Activated naive CD8-positive, alpha-beta T cell treated with anti-CD3 and anti-CD28 coated beads, Interleukin-2, amount 50 U/mL, for 16 hours (primary cell): ENCODE measurements around the gene SEMA4D.

Experiments used
- DNase-seq: peaks from one replicate; pipeline ENCODE4 v3.0.0-alpha.2; 2020; ENCODE audit warnings: low read depth, low spot score

Gene SEMA4D

DNA sequence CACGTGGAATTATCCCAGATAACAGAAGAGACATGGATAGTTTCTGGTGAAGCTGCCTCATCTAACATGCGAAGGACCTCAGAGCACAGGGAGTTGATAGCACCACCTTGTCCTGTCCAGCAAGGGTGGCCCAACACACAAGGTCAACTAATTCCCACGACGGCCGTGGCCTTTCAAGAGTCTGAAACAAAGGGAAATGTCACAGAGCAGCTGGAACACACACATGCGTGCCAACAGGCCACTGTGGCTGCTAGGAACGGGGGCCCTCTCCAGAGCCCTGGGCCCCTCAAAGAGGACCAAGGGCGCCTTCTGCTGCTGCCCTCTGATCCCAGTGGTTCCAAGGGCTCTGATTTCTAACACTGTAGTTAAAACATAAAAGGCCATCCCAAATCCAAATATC is 128.9 kb downstream of the SEMA4D start:
- no peak for DNase-seq

DNA sequence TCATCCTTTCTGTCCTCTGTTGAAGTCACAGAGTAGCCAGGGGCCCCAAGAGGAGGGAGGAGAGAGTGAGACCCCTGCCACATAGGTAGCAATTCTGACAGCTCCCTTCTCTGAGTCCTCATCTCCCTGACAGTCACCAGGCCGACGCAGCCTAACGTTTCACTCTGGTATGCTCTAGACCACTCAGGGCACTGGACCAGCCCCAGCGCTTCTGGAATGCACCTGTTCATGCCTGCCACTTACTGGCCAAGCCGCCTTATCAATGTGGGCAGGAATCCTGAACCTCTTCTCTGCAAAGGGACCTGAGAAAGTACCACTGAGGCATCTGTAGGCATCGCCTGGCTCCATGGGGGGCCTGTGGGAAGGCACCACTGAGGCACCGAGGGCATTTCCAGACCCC is 129.4 kb downstream of the SEMA4D start:
- DNase-seq: no peak

DNA sequence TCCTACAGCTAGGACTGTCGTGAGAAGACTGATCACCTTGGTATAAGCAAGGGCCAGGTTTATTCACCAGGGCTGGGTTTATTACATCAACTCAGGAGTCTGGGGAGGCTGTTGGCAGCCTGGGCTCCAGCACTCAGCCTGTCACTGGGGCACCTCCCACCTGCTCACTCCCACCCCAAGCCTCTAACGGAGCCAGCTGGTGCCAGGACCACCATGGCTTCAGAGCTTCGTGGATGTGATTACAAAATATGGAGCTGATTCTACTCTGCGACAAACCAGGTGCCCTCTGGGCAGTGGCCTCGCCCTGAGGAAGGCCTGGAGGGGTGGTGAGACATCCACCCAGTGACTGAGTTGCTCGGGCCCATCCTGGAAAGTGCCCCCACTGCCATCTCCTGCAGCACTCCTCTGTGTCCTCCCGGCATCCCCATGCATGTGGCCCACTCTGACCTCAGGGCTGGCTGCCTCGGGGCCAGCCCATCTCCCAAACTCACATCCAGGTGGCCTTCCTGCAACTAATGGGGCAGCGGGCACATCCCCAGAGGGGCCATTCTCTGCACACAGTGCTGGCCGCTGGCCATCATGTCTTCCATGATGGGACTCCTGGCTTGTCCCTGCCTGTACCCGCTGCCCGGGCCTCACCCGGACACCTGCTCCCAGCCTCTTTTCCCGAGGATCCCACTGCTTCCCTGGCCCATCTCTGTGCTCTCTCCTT is 130.0 kb downstream of the SEMA4D start:
- no peak for DNase-seq

DNA sequence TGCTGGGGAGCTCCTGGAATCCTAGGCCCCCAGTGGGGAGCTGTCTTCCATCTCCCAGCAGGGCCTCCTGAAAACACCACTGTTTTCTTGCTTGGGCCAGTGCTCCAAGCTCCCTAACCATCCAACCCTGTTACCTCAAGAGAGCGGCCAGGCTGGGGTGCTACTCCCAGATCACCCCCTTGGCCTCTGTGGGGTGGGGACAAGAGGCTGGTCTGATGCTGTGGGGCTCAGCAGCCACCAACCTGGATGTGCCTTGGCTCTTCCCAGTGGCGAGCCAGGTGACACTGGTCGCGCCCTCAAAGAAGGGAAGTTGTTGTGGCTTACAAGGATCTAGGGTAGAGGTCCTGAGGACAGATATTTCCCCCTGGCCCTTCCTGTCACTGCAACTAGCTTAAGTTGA is 130.6 kb downstream of the SEMA4D start:
- DNase-seq: no peak

DNA sequence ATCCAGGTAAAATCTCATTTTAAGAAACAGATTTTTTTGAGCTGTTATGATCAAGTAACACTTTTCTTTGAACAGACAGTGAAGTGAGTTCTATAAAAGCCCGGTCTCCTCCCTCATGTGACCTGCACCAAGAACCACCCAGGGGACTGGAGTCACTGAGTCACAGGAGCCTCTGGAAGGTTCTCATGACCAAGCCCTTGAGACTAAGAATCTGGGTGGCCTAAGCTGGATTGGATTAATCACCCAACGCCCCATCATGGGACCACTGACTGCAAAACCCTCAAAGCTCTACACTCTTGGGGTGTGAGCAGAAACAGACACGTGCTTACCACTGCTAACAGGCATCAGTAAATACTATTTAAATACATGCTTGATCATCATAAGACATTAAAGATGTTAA is 131.2 kb downstream of the SEMA4D start:
- no peak for DNase-seq

DNA sequence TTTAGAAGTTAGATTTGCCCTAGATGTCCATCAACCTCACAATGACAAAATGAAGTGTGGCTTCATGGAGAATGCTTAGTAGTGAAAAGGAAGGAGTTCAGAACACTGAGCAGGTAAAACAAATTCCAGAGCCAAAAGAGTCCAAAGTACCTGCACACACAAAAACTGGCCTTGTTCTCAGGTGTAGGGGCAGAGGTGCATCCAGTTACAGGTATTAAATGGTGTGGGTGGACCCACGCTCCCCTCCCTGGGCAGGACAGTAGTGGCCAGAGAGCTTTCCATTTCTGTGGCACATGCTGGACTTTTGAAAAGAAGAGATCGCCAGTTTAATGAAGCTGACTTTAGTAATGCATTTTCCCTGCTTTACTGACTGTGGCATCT is 132.4 kb downstream of the SEMA4D start:
- DNase-seq: no peak

DNA sequence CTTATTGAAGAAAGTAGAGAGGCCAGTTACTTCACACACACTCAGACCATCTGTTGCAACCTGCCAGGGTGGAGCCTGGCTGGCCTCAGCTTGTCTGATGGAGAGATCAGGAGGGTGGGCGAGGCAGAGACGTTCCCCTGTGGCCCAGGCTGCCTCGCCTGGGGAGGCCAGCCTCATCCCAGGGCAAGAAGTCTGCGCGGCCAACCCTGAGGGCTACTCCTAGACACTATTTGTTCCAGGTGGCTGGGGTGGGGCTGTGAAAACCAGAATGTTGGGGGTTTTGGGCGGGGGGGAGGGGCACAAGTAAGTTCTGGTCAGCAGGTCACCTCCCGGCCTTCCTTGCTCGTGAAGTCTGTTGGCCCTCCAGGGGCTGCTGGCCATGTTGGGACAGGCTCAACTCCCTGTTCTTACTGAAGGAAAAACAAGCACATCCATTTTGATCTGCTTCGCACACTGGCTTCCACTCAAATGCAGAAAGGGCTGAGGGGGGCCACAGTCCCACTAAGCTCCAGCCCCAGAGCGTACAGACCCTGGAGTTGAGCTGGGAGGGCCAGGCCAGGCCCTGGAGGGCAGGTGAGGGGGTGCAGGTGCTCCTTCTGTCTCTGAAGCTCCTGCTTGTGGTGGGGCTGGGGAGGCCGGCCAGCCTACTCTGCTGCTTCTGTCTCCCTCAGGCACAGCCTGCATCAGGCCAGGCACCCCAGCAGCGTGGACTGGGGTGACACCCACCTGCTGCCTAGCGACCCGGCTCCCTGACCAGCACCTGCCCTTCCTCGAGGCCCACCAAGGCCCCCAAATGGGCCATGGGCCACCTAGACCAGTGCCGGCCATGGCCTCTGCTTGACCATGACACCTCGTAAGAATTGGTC is 133.0 kb downstream of the SEMA4D start:
- no peak for DNase-seq

DNA sequence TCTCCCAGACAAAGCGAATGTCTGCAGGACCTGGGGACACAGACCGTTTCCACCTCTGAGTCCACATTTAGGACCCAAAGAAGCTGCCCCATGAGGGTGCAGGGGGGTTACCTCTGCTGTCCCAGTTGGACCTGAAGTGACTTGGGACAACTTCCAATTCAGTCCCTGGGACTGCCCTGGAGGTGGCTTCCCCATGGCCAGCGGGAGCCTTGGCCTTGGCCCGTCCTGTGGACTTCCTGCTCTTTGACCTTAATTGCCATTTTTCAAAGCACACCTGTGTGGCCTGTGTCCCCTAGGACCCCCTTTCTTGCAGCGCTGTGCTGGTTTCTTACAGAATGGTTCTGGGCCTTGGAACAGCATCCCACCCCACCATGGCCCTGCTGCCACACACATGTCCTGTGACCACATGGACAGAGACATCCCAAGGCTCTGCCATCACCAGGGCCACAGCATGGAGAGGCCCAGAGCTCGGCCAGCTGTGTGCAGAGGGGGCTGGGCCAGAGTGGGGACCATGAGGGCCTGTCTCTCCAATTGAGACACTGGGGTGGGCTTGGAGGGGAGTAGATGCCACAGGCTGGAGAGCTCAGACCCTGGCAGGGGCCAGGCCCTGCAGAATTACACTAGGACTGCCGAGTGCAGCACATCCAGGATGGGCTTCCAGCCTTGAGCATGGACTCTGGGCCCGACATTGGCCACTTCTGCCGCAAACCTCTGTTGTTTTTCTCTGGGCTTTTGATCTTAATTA is 133.8 kb downstream of the SEMA4D start:
- DNase-seq: no peak

DNA sequence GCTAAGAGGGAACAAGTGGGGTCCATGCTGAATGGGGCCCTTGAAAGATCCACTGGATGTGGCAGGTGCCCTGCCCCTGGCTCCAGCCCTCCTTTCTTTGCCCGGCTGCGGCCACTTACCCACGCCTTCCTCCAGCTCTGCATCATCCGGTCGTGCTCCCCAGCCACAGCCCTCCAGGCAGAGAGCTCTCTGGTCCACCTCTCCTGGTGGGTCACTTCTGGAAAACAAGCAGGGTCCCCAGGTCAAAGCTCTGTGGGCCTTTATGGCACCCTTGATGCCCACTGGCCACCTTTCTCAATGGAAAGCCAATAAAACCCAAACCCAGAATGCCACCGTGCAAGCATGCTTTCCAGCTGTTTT is 134.6 kb downstream of the SEMA4D start:
- DNase-seq: no peak

DNA sequence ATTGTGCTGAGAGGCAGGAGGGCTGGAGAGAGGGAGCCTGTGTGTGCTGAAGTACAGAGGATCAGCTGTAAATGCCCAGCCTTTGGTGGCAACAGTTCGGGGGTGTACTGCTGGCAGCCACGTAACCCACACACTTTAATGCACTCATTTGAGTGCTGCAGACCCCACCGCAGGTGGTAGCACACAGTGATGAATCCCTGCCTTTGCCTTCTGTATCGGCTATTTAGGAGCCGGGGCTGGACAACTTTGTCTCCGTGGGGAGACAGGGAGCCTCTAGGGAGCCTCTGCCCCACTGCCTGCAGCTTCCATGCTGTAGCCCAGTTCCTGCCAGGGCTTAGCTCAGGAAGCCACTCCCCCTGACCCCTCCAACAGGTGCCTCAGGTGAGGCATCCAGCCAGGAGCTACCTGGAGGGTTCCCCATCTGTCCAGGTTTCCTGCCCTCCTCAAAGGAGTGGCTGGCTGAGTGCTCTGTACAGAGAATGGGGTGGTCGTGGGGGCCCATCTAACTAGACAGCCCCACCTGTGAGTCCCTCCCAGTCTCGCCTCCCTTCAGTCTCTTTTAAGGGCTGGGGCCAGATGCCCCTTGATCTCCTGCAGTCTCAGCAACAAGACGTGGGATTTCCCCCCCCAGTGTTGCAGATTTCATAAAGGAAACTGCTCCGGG is 135.1 kb downstream of the SEMA4D start:
- DNase-seq: no peak

DNA sequence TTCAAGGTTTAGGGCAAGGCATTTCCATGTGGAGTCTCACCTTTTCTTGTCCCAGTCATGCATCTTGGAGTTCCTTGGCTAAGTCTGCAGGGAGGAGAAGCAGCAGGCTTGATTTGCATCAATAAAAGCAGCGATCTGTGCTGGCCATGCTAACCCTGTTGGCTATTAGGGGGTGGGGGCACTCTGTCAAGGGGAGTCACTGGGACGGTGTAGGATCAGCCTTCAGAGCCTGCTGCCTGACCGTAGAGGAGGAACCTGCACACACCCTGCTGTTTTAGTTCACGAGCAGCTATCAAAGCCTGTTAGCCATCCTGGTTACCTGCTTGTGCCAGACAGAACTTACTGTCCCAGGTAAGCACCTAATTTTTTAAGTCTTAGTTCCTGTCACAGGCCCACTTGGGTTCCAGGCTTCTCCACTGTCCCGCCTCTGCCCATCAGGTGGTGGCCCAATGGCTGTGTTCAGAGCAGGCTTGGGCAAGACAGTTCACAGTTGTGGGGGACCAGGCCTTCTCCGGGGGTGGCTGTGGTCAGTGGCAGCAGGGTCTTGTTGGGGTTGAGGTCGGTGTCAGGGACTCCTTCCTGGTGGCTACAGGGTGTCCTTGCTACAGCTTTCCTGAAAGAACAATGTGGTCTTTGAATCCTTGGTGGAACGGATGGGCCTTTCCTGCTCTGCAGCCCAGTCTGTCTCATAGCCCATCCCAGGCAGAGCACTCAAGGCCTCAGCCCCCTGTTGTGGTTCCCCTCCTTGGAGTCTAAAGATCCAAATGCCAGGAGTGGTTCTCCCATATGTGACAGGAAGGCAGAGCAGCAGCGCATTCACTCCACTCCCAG is 135.9 kb downstream of the SEMA4D start:
- no peak for DNase-seq

DNA sequence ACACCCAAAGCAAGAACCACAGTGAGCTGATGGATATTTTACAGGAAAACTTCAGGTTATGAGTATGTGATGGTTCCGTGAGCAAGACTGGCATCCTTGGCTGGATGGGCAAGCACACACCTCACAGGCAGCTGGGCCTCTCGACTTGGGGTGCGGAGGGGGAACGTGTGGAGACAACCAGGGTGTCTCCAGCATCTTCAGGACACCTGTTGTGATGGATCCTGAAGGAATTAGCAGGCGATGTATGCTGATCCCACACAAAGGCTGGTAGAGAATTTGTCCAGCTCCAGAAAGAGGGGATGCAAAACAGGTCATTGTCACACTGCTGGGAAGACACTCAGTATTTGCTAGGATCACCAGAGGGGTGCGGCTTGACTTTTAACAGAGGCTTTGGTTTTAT is 136.9 kb downstream of the SEMA4D start:
- DNase-seq: no peak

DNA sequence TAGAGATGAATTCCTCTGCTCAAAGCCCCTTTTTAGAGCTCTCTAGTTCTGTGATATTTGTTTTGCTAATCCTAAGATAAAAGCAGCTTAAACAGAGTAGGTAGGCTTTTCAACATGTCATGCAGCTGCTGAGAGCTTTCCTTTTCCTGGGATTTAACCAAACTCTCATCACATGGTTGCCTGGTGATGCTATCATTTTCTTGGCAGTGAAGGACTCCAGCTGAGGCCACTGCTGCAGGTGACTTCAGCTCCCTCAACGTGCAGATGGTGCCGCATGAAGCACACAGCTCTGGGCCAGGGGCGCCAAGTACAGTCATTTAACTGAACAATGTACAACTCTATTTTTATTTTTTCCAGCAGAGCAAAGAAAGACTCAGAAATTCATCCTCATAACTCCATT is 137.4 kb downstream of the SEMA4D start:
- no peak for DNase-seq

DNA sequence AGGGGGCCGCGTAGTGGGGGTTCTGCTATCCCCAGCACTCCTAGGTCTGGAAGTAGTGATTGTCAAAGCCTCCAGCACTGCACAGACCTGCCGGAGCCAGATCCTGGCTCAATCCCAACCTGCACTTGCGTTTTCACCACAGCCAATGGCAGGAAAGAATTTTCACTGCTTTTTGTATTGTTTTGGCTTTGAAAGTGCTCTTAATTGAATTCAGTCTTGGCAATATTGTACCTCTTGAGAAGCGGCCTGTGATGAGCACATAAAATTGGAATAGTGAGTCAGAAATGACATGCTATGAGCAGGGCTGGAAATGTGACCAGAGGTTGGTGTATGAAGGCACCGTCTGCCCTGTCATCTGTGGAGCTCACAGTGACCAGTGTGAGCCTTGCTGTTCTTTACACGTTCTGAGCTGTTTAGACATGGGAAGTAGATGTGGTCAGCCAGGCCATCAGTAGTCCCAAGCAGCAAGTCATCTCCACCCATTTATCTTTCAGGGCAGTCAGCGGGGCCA is 138.1 kb downstream of the SEMA4D start:
- DNase-seq: no peak

DNA sequence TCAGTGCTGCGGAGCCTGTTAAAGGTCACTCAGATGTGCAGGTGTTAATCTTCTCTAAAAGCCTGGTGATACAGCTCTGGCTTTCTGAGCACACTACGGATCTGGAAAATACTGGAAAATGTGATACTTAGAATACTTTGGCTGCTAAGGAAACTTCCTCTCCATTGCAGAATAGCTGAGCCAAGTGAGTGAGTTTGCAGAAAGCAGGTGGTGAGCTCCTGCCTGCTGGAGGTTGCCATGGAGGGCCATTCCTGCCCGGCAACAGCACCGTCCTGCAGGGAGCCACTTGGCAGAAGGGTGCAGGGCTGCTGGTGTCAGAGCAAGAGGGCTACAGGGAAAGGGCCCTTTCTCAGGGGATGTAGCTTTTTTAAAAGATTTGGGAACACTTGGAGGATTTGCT is 138.9 kb downstream of the SEMA4D start:
- no peak for DNase-seq

DNA sequence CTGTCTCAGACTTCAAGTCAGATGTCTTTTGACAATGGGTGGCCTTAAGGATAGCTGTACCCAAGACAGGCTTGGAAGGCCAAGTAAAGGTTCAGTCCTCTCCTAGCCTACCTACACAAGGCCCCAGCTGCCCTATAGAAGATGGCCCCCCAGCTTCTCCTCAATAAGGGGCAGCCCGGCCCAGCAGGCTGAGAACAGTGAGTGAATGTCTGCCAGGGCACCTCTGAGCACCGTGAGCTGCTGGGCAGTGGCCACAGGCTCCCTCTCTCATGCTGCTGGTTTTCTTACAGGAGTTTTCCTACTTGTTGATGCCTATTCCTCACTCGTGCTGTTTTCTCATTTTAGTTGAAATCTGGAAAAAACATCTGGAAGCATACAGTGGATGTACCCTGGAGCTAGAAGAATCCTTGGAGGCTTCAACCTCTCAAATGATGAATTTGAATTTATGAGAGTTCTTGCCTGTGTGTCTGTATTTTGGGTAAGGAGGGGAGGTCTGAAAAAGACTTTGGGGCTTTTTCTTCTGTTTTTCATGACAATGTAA is 139.5 kb downstream of the SEMA4D start:
- no peak for DNase-seq

DNA sequence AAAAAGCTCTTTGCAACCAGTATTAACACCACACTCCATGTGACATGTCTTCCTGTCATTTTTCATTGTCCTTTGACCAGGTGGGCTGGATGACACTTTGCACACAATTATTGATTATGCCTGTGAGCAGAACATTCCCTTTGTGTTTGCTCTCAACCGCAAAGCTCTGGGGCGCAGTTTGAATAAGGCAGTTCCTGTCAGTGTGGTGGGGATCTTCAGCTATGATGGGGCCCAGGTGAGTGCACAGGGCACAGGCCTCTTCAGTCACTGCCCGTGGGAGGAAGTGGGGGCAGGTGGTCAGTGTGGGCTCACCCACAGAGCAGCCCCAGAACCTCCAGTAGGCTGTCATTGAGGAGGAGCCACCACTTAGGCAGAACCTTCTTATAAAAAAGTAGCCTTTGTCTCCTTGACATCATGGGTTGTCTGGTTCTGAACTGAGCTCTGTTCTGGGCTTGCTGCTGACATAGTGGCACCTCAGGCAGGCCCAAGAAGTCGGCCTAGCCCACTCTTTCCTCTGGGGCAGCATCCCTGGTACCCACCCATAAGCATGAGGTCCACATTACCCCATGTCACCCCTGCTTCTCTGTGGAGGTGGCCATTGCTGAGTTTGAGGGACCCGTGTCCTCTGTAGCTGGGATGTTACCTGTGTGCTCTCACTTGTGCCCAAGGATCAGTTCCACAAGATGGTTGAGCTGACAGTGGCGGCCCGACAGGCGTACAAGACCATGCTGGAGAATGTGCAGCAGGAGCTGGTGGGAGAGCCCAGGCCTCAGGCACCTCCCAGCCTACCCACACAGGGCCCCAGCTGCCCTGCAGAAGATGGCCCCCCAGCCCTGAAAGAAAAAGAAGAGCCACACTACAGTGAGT is 140.3 kb downstream of the SEMA4D start:
- DNase-seq: no peak

DNA sequence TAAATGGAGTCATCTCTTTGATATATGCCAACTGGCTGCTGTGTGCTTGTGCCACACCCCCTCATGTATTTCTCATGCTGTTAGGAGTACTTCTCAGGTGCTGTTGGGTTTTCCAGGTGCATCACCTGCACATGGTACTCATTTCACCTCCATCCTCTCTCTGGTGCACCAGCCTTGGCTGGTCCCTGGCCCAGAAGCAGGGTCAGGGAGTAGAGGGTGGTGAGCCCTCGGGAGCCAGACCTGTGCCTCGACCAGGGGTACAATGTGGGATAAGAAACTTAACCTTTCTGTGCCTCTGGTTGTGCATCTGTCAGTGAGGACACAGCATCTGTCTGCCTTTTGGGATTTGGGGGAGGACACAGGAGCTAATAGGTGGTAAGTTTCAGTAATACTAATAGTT is 141.1 kb downstream of the SEMA4D start:
- no peak for DNase-seq

DNA sequence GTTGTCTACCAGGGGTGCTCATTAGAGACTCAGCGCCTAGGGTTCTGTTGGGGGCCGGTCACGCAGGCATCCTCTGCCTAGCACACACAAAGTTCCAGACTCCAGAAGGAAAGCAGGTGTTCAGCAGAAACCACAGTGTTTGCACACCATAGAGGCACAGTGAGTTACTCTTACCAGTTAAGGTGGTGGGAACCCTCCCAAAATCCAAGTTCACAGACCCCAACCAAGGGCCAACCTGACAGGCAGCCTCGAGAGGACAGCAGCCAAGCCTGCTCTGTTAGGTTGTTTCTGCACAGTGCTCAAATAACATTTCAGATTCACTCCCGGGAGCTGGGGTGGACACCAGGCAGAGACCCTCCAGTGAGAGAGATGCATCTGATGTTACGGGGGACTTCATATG is 143.4 kb downstream of the SEMA4D start:
- DNase-seq: no peak

DNA sequence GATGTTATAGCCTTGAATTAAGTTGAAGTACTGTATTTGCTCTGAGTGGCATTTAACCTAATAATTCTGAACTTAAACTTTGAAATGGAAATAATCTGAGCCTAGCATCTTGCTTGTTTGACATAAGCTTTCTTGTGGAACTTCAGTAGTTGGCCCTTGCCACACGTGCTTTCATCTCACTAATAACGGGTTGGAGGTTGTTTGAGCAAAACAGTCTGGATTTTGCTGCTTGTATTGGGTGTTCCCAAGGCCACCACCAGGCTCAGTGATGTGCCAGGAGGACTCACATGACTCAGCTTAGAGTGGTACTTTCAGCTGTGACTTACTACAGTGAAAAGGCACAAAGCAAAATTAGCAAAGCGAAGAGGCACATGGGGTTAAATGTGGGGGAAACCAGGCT is 143.9 kb downstream of the SEMA4D start:
- DNase-seq: no peak
